H7 (cell line): ENCODE results near the gene ETF1. TPM values are rescaled to one million over a fixed set of nuclear protein-coding genes. Genes with fewer than 3 reads are reported as not detected.
"Not testable (repeated sequence)": the region's sequence is repeated elsewhere in the genome, so short reads cannot be mapped to it uniquely, and the experiment has no call there.

Experiments
- DNase-seq: peaks from one replicate; pipeline ENCODE4 v3.0.0; 2012
- H3K27me3 ChIP-seq: 2 replicates; pipeline ENCODE4 v1.6.0; 2011; ENCODE audit warnings: mild to moderate bottlenecking, low read length; ENCODE audit not compliant: control insufficient read depth, insufficient read depth
- H3K36me3 ChIP-seq: replicated peaks from 2 replicates; pipeline ENCODE4 v1.5.1; 2011; ENCODE audit warnings: low read length; ENCODE audit not compliant: control insufficient read depth, insufficient read depth
- H3K4me3 ChIP-seq: 2 replicates; pipeline ENCODE4 v1.5.1; 2011; ENCODE audit warnings: low read depth, mild to moderate bottlenecking, control low read depth, low read length, moderate library complexity; ENCODE audit not compliant: insufficient read depth
- total RNA-seq: library from RNA; depleted of rRNA; stranded (reverse); fragments of >200 nt; shearing (Covaris generic); gene quantifications from 2 replicates; pipeline ENCODE4 v1.2.3, GENCODE V29; 2014

The ETF1 gene
- total RNA-seq, 1 experiment from 2014 or later = 113 TPM

DNA sequence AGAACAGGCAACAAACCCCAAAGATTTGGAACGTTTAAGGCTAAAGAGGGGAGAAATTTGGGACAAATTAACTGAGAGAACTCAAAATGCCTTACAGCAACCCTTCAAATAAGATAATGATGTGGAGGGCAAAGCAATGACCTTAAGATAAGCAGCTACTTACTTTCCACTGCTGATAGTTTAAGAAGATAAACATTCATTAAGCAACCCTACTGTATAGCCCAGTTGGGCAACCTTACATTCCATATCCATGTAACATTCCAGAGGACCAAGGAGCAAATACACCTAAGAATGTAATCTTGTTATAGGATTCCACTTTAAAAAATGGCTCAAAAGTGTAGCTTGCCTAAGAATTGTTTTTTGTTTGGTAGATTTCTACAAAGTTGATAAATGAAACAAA lies 14.8 kb downstream of the ETF1 start:
- no peak for DNase-seq
- H3K36me3 ChIP-seq = no peaks in the 10 kb centered on the region
- no peaks in the 10 kb centered on the region for H3K27me3 ChIP-seq
- H3K4me3 ChIP-seq = no peak overlapping the region

DNA sequence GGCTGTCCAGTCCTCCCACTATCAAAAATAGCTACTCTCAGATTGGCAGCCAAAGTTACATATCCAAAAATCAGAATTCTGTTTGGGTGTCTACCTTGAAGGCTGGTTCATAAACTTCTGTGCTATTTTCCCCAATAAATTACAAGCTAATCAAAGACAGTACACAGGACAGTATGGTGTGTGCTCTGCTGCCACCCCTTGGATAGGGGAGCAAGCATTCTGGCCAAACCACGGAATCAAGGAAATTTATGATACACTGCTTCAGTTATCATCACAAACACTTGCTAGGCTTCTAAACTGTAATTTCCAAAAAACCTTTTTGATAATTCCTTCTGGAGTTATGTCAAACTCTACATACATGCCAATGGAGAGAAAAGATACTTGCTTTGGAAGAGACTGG lies 15.9 kb downstream of the ETF1 start:
- DNase-seq = no peak
- H3K36me3 ChIP-seq = no peaks in the 10 kb centered on the region
- H3K4me3 ChIP-seq = no peak overlapping the region
- no peaks in the 10 kb centered on the region for H3K27me3 ChIP-seq

DNA sequence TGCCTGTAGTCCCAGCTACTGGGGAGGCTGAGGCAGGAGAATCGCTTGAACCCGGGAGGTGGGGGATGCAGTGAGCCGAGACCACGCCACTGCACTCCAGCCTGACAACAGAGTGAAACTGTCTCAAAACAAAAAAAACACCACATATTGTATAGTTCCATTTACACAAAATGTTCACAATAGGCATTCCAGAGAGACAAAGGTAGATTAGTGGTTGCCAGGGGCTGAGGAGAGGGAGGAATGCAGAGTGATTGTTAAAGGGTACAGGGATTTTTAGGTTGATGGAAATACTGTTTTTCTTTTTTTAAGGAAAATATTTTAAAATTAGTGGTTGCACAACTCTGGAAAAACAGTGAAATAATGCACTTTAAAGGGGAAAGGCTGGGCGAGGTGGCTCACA lies 19.6 kb downstream of the ETF1 start:
- no peak overlapping the region for H3K4me3 ChIP-seq
- no peak for DNase-seq

DNA sequence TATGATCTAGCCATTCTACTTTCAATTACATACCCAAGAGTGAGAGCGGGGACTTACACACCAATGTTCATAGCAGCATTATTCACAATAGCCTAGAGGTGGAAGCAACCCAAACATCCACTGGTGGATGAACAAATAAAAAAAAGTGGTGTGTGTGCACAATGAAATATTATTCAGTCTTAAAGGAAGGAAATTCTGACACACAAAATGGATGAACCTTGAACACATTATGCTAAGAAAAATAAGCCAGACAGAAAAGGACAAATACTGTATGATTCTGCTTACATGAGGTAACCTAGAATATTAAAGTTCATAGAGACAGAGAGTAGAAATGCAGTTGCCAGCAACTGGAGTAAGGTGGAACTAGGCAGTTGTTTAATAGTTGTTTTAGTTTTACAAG lies 22.1 kb downstream of the ETF1 start:
- Histone ChIP-seq H3K36me3 (peaks cover 16% of the 10 kb centered on the region), H3K27me3 (no peaks in the 10 kb centered on the region), H3K4me3 (no peak overlapping the region)
- no peak for DNase-seq

More for the DNA sequence above, 19.6 kb downstream of the ETF1 start:
- Histone ChIP-seq H3K36me3 (peaks cover 2% of the 10 kb centered on the region), H3K27me3 (no peaks in the 10 kb centered on the region)

DNA sequence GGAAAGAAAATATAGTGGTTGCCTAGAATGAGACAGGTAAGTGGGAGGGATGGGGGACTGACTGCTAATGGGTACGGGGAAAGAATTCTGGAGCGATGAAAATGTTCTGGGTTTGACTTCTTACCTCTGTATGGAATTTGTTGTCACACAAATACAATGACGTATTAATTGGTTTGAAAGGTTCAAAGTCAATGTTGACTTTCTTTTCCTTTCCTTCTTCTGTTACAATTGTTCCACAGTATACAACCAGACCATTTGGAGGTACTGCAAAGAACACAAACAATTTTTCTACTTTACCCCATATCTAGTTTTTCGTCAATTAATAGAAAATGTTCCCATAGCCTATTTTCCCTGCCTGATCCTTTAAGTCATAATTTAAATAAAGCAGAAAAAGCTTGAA lies 25.6 kb downstream of the ETF1 start:
- Histone ChIP-seq H3K27me3 (no peaks in the 10 kb centered on the region), H3K4me3 (no peak overlapping the region), H3K36me3 (peaks cover 32% of the 10 kb centered on the region)
- DNase-seq = no peak

DNA sequence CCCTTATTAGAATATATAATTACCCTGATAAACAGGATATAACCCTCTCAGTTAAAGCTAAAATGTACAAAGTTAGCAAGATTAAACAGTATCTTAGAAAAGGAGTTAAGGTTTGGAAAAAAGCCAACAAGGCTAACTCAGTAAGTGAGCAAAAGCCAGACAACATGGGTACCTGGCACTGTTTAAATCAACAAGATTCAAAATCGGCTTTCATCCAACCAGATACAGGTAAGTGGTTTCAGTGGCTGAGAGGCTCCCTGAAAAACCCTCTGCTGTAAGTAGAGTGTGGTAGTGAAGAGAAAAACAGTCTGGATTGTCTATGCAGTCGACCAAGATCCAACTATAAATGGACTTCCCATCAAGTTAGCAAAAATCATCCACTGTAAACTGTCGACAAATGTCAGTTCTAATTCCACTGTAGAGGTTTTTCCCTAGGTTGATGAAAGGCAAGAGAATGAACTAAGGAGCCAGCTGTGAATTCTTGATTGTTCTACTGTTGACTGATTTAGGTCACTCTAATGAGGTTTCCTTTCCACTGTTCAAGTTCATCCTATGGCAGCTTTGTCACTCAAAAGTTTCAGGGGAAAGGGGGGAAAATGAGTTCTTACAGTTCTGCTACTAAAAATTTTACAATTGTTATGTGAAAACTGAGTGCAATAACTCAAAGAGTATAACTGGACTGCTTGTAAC lies 27.3 kb downstream of the ETF1 start:
- no peaks in the 10 kb centered on the region for H3K27me3 ChIP-seq
- peaks cover 36% of the 10 kb centered on the region for H3K36me3 ChIP-seq
- no peak for DNase-seq
- no peak overlapping the region for H3K4me3 ChIP-seq

DNA sequence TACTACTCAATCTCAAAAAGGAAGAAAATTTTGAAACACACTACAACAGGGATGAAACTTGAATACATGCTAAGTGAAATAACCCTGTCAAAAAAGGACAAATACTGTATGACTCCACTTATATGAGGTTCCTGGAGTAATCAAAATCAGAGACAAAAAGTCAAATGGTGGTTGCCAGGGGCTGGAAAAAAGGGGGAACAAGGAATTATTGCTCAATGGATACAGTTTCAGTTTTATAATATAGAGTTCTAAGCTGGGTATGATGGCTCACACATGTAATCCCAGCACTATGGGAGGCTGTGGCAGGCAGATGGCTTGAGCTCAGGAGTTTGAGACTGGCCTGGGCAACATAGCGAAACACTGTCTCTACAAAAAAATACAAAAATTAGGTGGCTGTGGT lies 29.0 kb downstream of the ETF1 start:
- no peak for DNase-seq
- Histone ChIP-seq H3K27me3 (no peaks in the 10 kb centered on the region), H3K36me3 (peaks cover 40% of the 10 kb centered on the region), H3K4me3 (no peak overlapping the region)

DNA sequence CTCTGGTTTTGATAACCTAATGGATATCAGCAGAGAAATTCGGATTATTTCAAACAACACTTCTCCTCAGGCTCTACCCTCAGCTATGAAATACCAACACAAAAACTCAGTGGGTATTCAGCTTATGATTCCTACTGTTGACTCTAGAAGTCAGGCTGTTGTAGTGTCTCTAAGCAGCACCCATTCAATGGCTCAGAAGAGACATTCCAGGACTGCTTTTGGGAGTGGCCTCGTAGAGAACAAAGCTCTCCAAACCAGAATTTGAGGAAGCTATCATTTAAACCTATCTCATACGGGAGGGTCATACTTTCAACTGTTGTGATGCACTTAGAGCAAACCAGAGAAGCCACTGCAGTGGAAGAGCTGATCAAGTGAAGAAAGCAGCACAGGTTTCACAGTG lies 34.1 kb downstream of the ETF1 start:
- Histone ChIP-seq H3K36me3 (peaks cover 29% of the 10 kb centered on the region), H3K4me3 (no peak overlapping the region), H3K27me3 (no peaks in the 10 kb centered on the region)
- DNase-seq = no peak

DNA sequence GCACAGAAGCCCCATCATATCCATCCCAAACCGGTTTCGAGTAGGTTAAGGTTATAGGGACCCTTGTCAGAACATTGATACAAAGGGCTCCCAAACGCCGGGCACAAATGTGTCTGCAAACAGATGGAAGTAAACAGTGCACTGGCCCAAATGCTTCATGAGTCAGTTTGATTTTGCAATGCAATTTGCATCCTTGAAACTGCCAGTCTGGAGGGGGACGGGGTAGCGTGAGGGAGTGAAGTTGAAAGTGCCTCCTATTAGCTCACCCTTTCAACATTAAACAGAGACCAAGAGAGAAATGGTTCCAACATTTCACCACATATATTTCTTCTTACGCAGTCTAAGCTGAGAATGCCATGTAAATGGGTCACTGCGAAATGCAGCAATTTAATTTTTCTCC lies 35.6 kb downstream of the ETF1 start:
- H3K36me3 ChIP-seq = peaks cover 22% of the 10 kb centered on the region

DNA sequence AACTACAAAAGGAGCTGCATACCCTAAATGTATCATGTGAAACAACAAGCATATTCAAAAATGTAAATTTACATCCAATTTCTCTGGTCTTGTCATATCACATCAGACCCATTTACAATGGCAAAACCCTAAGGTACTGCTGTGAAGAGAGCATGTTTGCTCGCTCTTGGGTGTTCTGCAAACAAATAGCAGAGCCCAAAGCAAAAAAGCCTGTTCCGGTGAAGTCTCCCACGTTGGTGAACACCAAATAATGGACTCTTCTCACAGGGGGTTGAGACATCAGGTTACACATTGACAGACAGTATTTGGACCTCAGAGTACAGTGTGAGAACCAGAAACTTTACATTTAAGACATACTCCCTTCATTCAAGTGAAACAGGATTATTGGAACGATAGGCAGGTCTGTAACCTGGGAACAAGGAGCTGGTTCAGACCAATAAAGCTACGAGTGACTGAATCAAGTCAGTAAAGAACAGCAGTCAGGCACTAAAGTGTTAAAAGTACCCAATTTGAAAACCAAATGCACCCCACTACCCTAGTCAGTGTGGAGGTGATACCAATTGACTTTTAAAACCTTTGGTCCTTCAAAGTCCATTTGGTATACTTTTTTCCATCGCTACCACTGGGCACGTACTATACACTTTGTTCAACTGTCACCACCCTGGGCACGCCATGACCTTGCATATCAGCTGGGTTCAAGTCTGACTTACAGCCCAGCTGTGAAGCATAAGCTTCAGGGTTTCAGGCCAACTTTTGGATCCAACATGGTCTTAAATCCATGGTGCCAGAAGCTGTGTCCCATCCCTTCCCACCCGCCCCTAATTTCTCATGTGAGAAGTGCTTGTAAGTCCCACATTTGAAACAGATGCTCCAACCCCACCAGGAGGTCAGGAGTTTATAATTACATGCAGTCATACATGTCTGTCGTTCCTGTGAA lies 36.4 kb downstream of the ETF1 start:
- no peak for DNase-seq
- Histone ChIP-seq H3K4me3 (no peak overlapping the region), H3K27me3 (no peaks in the 10 kb centered on the region), H3K36me3 (peaks cover 17% of the 10 kb centered on the region)

More for the DNA sequence above, 35.6 kb downstream of the ETF1 start:
- H3K27me3 ChIP-seq, H3K4me3 ChIP-seq, DNase-seq: not testable (repeated sequence)

DNA sequence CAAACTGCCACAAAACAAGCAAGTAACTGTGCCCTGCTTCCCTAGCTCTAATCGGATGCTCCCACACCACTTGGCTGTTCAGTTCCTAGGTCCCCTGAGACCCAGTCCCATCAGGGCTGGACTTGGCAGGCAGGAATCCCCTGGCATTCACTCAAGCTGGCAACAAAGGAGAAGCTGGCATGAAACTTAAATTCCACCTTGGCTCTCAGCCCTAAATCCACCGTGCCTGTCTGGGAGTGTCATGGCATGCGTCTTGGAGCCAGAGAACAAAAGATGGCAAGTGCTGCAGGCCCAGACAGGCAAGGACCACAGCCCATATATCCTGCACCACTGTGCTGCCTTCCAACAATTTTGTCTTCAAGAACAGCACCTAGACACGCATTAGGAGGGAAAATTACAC lies 38.2 kb downstream of the ETF1 start:
- no peak for DNase-seq
- Histone ChIP-seq H3K27me3 (no peaks in the 10 kb centered on the region), H3K36me3 (peaks cover 15% of the 10 kb centered on the region), H3K4me3 (no peak overlapping the region)

DNA sequence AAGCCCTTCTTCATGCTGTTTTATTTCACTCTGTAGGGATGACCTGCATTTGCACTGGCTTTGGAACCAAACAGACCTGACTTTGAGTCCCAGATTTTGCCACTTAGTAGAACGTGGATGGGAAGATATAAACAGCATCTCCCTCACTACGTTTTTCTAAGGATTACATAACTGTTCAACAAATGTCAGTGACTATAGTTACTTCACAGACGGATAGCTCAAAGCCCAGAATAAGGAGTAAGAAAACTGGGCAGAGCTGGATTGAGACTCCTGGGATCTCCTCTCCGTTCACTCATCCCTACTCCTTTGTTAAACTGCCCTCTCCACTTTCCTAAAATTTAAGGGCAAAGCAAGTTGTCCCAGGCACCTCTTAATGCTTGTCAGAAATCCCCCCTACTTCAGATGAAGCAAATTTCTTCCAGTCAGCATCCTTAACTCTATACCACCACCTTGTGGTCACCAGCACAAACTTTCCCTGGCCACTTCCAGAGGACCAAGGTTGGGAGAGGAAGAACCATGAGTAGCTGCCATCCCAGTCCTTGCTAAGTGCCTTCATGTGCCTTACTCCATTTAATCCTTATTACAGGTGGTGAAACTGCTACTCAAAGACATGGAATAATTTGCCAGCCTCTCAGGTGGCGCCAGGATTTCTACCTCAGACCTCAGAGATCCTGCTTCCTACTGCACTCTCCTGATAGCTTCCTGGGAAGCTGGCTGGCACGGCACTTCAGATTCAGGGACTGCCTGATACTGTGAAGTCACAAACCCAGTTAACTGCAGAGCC lies 39.4 kb downstream of the ETF1 start:
- Histone ChIP-seq H3K27me3 (no peaks in the 10 kb centered on the region), H3K36me3 (peaks cover 10% of the 10 kb centered on the region), H3K4me3 (no peak overlapping the region)
- peak; percentile 80 for DNase-seq

DNA sequence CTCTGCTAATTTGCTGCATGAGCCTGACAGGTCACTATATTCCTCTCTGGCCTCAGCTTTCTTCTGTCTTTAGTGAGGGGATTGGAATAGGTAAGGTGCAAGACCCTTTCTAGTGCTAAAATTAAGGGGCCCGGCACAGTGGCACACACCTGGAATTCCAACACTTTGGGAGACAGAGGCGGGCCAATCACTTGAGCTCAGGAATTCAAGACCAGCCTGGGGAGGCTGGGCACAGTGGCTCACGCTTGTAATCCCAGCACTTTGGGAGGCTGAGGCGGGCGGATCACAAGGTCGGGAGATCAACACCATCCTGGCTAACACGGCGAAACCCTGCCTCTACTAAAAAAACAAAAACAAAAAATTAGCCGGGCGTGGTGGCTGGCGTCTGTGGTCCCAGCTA lies 40.5 kb downstream of the ETF1 start:
- no peak overlapping the region for H3K4me3 ChIP-seq
- H3K27me3 ChIP-seq = no peaks in the 10 kb centered on the region

DNA sequence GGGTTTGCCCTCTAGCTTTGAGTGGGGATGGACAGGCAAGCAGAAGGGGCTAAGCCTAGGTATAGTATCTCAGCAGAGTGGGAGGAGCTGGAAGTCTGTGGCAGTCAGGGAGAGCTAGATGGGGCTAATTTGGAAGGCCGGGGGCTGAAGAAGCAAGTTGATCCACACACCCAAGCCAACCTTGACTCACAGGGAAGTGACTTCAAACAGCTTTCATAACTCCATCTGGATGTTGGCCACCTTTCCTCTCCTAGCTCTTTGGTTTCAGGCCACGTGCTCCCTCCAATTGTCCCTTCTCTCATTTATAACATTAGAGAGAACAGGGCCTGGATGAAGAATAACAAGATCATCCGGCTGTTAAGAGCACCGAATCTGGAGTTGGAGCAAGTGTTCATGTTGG lies 40.9 kb downstream of the ETF1 start:
- no peak overlapping the region for H3K4me3 ChIP-seq

More for the DNA sequence above, 40.5 kb downstream of the ETF1 start:
- no peak for DNase-seq
- peaks cover 2% of the 10 kb centered on the region; the same call in 1 of the 2 replicates for H3K36me3 ChIP-seq

More for the DNA sequence above, 40.9 kb downstream of the ETF1 start:
- Histone ChIP-seq H3K27me3 (no peaks in the 10 kb centered on the region), H3K36me3 (peaks cover 2% of the 10 kb centered on the region; the same call in 1 of the 2 replicates)
- DNase-seq = no peak
